GM10847 (cell line): ENCODE data around the gene APBB2.

Experiments
- POLR2A ChIP-seq: IDR thresholded peaks from 2 replicates; pipeline ENCODE4 v1.6.1; 2011; ENCODE audit not compliant: insufficient read length; ENCODE audit errors: extremely low read depth

APBB2 gene

DNA sequence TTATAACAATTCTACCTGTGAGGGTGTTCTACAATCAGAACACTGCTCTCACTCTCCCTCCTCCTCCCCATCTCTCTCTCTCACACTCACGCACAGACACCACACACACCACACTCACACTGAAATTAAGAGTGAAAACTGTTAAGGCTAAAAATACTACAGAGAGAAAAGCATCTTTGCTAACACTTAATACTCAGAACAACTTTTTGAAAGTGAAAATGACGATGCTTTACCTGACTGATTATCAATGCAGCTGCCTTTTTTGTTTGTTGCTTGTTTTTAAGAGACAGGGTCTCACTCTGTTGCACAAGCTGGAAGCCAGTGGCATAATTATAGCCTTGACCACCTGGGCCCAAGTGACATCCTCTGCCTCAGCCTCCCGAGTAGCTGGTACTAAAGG, 222.4 kb downstream of the APBB2 start:
- no peak for TF ChIP-seq POLR2A

GRCh38 chr4:40990899-40991265, 223.5 kb downstream of the APBB2 start:
- TF ChIP-seq POLR2A = no peak

DNA sequence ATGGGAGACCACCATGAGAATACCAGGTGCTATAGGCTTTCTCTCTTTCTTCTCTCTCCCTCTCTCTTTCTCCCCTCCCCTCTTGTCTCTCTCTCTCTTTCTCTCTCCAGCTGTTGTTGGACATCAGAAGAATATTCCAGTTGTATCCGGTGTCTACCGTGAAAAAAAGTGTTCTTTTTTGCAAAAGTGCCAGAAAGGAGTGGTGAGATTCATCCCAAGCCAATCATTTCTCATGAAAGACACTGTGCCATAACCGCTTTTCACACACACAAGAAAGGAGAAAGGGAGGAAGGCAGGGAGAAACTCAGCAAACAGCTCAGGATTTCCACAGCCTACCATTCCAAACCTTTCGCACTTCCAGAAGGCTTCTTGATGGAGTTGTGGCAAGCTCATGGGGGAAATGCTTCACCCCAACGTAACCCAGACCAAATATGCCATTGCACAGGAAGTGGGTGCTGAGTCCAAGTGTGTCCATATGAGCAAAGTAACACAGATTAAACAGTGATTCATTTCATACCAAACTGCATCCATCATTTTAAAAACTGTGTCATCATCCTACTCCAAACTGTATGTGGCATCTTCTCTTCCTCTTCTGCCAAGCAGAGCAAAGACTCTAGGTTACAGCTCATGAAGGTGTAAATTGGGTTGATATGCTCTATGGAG, 224.0 kb downstream of the APBB2 start:
- TF ChIP-seq POLR2A = no peak

DNA sequence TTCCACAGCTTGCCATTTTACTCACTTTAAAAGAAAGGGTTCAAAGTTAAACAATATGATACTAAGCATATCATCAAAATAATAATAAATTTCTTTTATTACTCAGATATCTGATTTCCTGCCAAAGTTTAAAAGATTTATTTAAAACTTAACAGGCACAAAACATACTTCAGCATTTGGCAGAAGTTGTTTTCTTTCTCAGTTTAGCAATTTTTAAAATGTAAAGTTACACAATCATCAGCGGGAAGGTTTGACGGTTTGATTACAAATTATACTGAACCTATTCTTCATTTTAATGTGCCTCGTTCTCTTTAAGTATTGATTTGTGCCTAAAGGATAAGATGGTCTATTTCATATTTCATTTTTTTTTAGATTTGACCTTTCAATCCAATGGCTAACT, 227.2 kb downstream of the APBB2 start:
- no peak for TF ChIP-seq POLR2A

- TF ChIP-seq POLR2A = no peak
Observed at GRCh38 chr4:40986375-40986774, 228.0 kb downstream of the APBB2 start.

DNA sequence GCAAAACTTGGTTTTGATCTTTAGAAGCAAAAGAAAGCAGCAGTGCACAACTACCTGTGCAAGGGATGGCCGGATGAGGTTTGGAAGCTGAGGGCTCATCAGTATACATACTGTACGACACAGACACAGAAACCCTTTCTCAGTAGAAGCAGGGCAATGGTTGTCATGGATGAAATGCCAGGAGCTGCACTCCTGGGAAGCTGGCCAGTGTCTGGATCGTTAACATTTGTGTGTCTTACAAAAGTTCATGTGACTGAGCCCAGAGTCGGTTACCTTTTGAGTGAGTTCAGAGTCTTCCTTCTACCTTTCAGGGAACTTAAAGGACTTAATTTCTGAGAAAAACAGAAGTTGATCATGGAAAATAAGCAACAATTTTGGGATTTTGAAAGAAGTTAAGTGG, 230.3 kb downstream of the APBB2 start:
- no peak for TF ChIP-seq POLR2A

DNA sequence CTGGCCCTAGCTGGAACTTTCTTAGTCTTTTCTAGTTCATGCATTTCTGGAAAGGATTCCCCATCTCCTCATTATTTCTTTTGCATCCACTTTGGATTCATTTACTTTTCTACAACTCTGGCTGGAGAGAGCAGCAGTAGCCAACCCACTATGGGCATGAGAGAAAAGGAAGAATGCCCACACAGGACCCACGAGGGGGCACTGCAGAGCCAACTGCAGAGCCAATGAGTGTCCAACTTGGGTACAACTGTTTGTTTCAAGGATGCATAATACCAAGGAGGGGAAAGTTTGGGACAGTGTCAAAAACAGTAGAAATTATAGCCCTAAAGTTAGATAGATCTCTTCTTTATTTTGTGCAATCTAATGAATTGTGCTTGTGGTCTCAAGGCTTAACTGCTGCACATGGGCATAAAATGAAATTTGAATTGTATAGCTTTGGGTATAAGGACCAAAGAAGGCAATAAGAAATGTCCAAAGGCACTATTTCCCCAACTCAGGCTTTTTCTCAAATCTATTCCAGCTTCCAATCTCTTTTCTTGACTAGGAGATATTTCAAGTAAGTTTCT, 233.9 kb downstream of the APBB2 start:
- no peak for TF ChIP-seq POLR2A

GRCh38 chr4:40978548-40978947, 235.8 kb downstream of the APBB2 start:
- TF ChIP-seq POLR2A = no peak

GRCh38 chr4:40976343-40976742, 238.0 kb downstream of the APBB2 start:
- TF ChIP-seq POLR2A = no peak

GRCh38 chr4:40972722-40973121, 241.6 kb downstream of the APBB2 start:
- TF ChIP-seq POLR2A = no peak

DNA sequence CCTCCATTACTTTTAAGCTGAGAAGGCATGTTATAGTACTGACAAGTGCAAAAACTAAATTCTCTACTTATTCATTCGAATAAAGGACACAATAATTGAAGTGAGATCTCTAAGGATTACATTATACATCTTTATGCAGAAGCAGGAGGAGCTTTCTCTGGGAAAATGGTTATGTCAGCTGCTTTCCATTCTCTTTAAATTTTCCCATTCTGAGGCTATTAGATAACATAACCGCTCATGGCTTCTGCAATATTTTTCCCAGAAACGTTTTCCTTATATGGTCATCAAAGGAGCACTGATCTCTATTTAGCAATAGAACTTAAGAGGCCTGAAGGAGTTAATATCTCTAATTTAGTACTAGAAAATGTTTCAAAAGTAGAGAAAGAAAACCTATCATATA, 243.0 kb downstream of the APBB2 start:
- no peak for TF ChIP-seq POLR2A

- TF ChIP-seq POLR2A = no peak
Observed at GRCh38 chr4:40969501-40969900, 244.8 kb downstream of the APBB2 start.

DNA sequence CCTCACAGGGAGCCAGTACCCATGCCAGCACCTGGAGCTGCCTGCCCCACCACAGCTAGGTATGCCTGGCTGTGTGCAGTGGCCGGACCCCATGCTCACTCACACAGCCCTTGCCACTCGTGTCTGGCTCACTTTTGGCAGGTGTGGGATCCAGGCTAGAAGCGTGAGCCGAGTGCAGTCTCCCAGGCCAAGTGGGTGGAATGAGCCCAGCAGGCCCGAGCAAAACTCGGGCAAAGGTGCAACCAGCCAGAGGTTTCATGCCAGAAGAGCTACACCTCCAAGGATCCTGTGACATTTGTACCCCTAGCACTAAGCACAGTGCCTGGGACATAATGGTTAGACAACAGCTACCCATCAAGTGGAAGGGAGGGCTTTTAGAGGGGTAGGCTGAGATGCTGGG, 246.8 kb downstream of the APBB2 start:
- TF ChIP-seq POLR2A = no peak

- TF ChIP-seq POLR2A = no peak
Observed at GRCh38 chr4:40966091-40966490, 248.3 kb downstream of the APBB2 start.

GRCh38 chr4:40963897-40964478, 250.4 kb downstream of the APBB2 start:
- TF ChIP-seq POLR2A = no peak

DNA sequence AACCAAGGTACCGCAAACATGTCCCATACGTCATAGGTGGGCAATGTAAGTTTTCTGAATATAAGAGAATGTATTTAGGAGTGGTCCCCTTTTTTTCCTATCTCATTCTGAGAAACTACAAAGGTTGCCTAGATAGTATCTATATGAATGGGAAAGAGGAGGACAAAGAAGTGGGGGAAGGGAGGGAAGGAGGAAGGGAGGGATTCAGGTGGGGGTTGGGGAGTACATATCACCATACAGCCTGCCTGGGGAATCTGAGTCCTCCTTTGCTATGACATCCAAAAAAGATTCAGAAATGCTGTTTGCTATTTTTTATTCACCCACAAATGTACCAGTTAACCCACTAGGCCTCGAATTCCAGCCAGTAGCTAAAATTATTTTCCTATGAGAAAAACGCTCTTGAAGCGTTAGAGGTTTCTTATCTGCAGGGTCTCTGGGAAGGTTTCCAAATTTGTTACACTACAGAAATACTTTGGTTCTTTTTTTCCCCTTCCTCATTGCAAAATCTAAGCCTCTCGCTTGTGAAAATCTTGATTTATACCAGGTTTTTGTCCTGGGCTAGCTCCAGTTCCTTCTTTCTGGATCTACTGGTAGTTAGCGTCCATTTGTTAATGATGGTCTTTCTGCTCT, 251.7 kb downstream of the APBB2 start:
- TF ChIP-seq POLR2A = no peak
